Uterus (tissue), 4 donors: ENCODE measurements around the gene ITPR2. TPM values are rescaled to one million over a fixed set of nuclear protein-coding genes. Genes with fewer than 3 reads are reported as not detected.

Source experiments
- DNase-seq, 2 donors: peaks; one replicate each; pipeline ENCODE4 v3.0.0-alpha.2; 2019 to 2020
- H3K27ac ChIP-seq, 2 donors: fragments of 200-600 bp; sonication (generic); 1 replicate in 1 of 2; 2 replicates in 1 of 2; pipeline ENCODE4 v1.5.1; 2016 to 2018
- H3K27me3 ChIP-seq, 2 donors: fragments of 200-600 bp; sonication (generic); one replicate each; pipeline ENCODE4 v1.5.1; 2018 to 2019; ENCODE audit warnings: control low read depth in 1 of 2
- H3K36me3 ChIP-seq, 2 donors: fragments of 200-600 bp; sonication (generic); one replicate each; pipeline ENCODE4 v1.5.1; 2019; ENCODE audit warnings: control low read depth in 1 of 2
- H3K4me1 ChIP-seq, 2 donors: fragments of 200-600 bp; sonication (generic); one replicate each; pipeline ENCODE4 v1.5.1; 2018 to 2019; ENCODE audit warnings: control low read depth in 1 of 2
- H3K4me3 ChIP-seq, 2 donors: fragments of 200-600 bp; sonication (generic); 1 replicate in 1 of 2; 2 replicates in 1 of 2; pipeline ENCODE4 v1.5.1; 2018 to 2019; ENCODE audit warnings: mild to moderate bottlenecking in 1 of 2
- H3K9me3 ChIP-seq, 2 donors: fragments of 200-600 bp; sonication (generic); one replicate each; pipeline ENCODE4 v1.5.1; 2019; ENCODE audit warnings: control low read depth in 1 of 2
- POLR2A ChIP-seq, 2 donors: fragments of 450-650 bp; IDR thresholded peaks; one replicate each; pipeline ENCODE4 v1.6.1; 2016; ENCODE audit warnings: antibody characterized with exemption in 2 of 2, mild to moderate bottlenecking in 1 of 2, moderate library complexity in 1 of 2
- intact Hi-C: fragments of 100-400 bp; cut with DNase I; formaldehyde crosslinking; loops from one replicate; pipeline ENCODE4 v1.15.1; 2023; ENCODE audit warnings: low total_unique reads
- total RNA-seq, 4 donors: library from RNA; depleted of rRNA in 3 of 4; stranded (reverse); fragments of >200 nt in 3 of 4; gene quantifications; one replicate each; pipeline versions ENCODE4 v1.1.0 to v1.2.4, GENCODE V29; 2014 to 2023
- TF ChIP-seq, protein P1 (sequence below), 4 experiments: fragments of 200-600 bp in 2 of 4; fragments of 450-650 bp in 2 of 4; sonication (generic) in 2 of 4; IDR thresholded peaks; one replicate each; pipeline ENCODE4 v1.5.1; 2016 to 2019; ENCODE audit warnings: antibody characterized with exemption in 4 of 4, mild to moderate bottlenecking in 2 of 4, moderate library complexity in 1 of 4
- donor health status: DM: yes; HTN: yes; CAD: no.

ITPR2 gene
- total RNA-seq, 4 donors from 2014 or later, result 53.5 to 271 (median 60.4) TPM

DNA sequence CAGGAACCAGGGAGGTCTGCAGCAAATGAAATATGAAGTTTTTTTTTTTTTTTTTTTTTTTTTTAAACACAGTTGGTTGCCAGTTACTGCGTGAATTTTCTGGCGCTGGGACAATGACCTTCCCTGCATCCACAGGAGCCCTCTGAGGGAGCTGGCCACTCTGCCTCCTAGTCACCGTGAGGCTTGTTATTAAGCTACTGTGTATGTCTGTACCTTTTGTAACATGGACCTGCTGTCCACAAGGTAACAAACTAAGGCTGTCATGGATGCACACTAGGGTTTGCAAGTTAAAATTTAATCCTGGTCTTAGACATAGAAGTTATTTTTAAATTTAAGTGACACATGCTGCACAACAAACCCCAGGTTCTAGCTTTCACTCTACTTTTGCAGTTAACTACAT lies 426.6 kb downstream of the ITPR2 start:
- intact Hi-C loops, result no loop called here
- no peak overlapping the region for H3K4me3 ChIP-seq
- H3K4me1 ChIP-seq, result no peaks in the 10 kb centered on the region
- DNase-seq, result no peak
- no peaks in the 10 kb centered on the region for H3K27me3 ChIP-seq
- TF ChIP-seq POLR2A (IDR thresholded peaks at IDR 0.05), result no peak
- TF ChIP-seq, protein P1, sequence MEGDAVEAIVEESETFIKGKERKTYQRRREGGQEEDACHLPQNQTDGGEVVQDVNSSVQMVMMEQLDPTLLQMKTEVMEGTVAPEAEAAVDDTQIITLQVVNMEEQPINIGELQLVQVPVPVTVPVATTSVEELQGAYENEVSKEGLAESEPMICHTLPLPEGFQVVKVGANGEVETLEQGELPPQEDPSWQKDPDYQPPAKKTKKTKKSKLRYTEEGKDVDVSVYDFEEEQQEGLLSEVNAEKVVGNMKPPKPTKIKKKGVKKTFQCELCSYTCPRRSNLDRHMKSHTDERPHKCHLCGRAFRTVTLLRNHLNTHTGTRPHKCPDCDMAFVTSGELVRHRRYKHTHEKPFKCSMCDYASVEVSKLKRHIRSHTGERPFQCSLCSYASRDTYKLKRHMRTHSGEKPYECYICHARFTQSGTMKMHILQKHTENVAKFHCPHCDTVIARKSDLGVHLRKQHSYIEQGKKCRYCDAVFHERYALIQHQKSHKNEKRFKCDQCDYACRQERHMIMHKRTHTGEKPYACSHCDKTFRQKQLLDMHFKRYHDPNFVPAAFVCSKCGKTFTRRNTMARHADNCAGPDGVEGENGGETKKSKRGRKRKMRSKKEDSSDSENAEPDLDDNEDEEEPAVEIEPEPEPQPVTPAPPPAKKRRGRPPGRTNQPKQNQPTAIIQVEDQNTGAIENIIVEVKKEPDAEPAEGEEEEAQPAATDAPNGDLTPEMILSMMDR (IDR thresholded peaks at IDR 0.05), result no peak
- H3K27ac ChIP-seq, result no peak overlapping the region
- H3K9me3 ChIP-seq, result no peaks in the 10 kb centered on the region
- H3K36me3 ChIP-seq, result no peaks in the 10 kb centered on the region

DNA sequence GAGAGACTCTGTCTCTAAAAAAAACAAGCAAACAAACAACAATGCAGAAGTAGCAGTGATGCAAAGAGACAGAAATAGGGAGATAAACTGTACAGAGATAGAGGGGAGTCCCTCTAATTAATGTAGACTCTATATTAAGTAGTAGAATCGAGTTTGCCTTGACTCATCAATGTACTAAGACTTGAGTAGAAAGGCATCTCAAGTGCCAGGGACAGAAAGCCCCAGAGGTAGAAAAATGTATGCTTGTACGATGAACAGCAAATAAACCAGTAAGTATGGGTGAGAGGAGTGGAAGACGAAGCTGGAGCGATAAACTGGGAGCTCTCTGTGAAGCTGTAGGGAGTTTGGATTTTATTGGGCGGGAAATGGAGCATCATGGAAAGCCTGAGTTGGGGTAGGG lies 429.4 kb downstream of the ITPR2 start:
- no peaks in the 10 kb centered on the region for H3K9me3 ChIP-seq
- no peak for DNase-seq
- no peak for TF ChIP-seq POLR2A (IDR thresholded peaks at IDR 0.05)
- TF ChIP-seq, protein P1 (IDR thresholded peaks at IDR 0.05), result no peak
- no peaks in the 10 kb centered on the region for H3K36me3 ChIP-seq
- H3K4me1 ChIP-seq, result no peaks in the 10 kb centered on the region
- H3K4me3 ChIP-seq, result no peak overlapping the region
- intact Hi-C loops, result no loop called here
- no peaks in the 10 kb centered on the region for H3K27me3 ChIP-seq
- no peak overlapping the region for H3K27ac ChIP-seq

DNA sequence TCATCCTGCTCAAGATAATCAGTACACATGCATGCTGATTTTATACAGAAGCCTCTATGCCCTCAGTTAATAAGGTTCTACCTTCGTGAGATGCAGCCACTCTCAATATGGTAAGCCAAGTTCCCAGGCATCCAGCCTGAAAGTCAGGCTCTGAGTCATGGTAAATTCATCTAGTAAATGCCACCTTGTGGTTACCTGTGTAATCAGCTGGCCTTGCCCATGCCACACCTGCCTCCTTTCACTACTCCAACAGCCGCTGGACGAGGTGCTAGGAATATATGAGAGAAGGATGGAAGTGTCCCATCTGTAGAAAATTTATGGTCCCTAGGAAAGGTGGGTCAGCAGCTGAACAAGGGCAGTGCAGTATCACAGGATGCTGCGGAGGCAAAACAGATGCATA lies 430.3 kb downstream of the ITPR2 start:
- intact Hi-C loops, result no loop called here
- Histone ChIP-seq H3K27ac (no peak overlapping the region), H3K9me3 (no peaks in the 10 kb centered on the region), H3K4me3 (no peak overlapping the region), H3K27me3 (no peaks in the 10 kb centered on the region), H3K4me1 (no peaks in the 10 kb centered on the region), H3K36me3 (no peaks in the 10 kb centered on the region)
- TF ChIP-seq, protein P1 (IDR thresholded peaks at IDR 0.05), result peak in 1 of 4 experiments; percentile 11
- no peak for TF ChIP-seq POLR2A (IDR thresholded peaks at IDR 0.05)
- no peak for DNase-seq

DNA sequence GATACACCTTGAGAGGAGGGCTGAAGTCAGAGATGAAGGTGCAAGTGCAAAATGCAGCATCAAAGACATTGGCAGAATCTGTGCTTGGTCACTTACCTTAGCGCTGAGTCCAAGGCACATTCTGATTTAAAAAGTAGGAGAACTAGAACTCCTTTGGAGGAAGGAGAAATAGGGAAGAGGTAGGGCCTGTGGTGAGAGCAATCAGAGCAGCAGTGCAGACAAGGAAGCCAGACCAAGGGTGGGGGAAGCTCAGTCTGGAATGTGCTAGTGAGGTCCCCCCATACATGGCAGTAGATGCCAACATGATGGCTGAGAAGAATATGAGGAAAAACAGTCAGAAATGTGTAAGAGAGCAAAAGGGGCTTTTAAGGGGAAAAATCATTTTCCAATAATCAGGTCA lies 431.1 kb downstream of the ITPR2 start:
- no peaks in the 10 kb centered on the region for H3K27me3 ChIP-seq
- intact Hi-C loops, result no loop called here
- no peaks in the 10 kb centered on the region for H3K4me1 ChIP-seq
- H3K36me3 ChIP-seq, result no peaks in the 10 kb centered on the region
- no peak for TF ChIP-seq POLR2A (IDR thresholded peaks at IDR 0.05)
- TF ChIP-seq, protein P1 (IDR thresholded peaks at IDR 0.05), result no peak
- DNase-seq, result no peak
- no peak overlapping the region for H3K27ac ChIP-seq
- H3K4me3 ChIP-seq, result no peak overlapping the region
- no peaks in the 10 kb centered on the region for H3K9me3 ChIP-seq

DNA sequence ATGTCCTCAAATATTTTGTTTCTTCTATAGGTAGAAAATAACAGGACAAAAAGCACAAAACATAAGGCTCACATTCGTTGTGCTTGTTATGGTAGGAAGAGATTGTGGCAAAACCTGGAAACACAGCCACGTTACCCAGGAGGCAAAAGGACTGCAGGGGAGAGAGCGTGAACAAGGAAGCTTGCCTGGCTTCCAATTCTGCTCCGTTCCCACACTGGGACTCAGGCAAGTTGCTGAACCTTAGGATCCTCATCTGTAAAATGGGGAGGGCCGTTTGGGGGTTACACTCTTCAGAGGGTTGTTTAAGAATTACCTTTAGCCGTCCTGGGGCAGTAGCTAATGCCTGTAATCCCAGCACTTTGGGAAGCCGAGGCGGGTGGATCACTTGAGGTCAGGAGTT lies 432.4 kb downstream of the ITPR2 start:
- Histone ChIP-seq H3K4me3 (no peak overlapping the region), H3K4me1 (no peaks in the 10 kb centered on the region), H3K9me3 (no peaks in the 10 kb centered on the region), H3K36me3 (no peaks in the 10 kb centered on the region), H3K27ac (no peak overlapping the region), H3K27me3 (no peaks in the 10 kb centered on the region)
- intact Hi-C loops, result no loop called here
- no peak for DNase-seq
- TF ChIP-seq POLR2A (IDR thresholded peaks at IDR 0.05), result no peak
- TF ChIP-seq, protein P1 (IDR thresholded peaks at IDR 0.05), result no peak
